Measurements from ENCODE around the gene KCNJ13. TPM values are rescaled to one million over a fixed set of nuclear protein-coding genes. Genes with fewer than 3 reads are reported as not detected.

Gene KCNJ13
- total and polyA plus RNA-seq, 12 donors = not detected

DNA sequence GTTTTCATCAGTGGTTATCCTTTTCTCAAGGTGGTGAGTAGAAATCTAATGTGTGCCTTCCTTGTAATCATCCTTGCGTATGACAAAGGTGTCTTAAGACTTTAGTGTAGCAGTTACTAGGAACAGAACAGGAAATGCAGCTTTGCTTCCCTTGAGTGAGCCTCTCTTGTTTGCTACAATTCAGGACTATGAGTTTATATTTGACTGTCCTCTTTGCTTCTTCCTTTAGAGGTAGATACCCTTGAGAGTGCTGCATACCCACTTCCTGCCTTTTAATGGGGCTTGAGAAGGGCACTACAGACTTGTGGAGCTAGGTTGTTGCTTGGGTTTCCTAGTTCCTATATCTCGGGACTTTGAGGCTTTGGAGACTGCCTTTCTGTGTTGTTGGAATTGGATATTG is 3.8 kb downstream of the KCNJ13 start:
- Histone ChIP-seq H3K9me3 (no peaks in the 10 kb centered on the region), H3K4me3 (no peak overlapping the region), H3K4me1 (peaks cover 0 to 4% (median 0%) of the 10 kb centered on the region in 9 donors), H3K36me3 (peaks cover 0 to 88% (median 12%) of the 10 kb centered on the region in 9 donors), H3K27me3 (no peaks in the 10 kb centered on the region), H3K27ac (no peak overlapping the region)
- DNase-seq = no peak
- no peak for ATAC-seq
- WGBS, 2 donors = 94 to 96% methylated on average over 2 of the region's 2 CpGs
- TF ChIP-seq, protein P1, sequence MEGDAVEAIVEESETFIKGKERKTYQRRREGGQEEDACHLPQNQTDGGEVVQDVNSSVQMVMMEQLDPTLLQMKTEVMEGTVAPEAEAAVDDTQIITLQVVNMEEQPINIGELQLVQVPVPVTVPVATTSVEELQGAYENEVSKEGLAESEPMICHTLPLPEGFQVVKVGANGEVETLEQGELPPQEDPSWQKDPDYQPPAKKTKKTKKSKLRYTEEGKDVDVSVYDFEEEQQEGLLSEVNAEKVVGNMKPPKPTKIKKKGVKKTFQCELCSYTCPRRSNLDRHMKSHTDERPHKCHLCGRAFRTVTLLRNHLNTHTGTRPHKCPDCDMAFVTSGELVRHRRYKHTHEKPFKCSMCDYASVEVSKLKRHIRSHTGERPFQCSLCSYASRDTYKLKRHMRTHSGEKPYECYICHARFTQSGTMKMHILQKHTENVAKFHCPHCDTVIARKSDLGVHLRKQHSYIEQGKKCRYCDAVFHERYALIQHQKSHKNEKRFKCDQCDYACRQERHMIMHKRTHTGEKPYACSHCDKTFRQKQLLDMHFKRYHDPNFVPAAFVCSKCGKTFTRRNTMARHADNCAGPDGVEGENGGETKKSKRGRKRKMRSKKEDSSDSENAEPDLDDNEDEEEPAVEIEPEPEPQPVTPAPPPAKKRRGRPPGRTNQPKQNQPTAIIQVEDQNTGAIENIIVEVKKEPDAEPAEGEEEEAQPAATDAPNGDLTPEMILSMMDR (IDR thresholded peaks at IDR 0.05) = no peak
- intact Hi-C loops (cut with DNase I) = no loop called here

DNA sequence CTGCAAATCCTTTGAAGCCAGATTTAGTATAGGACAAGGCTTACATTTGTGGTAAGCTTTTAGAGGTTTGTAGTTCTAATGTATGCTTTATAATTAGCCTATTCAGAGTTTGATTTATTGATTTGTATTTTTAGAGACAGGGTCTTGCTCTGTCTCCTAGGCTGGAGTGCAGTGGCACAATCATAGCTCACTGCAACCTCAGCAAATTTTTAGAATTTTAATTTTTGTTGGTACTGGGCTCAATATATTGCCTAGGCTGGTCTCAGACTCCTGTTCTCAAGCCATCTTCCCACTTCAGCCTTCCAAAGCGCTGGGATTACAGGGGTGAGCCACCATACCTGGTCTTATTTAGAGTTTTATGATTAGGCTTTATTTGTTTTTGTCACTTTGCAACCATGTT is 4.5 kb downstream of the KCNJ13 start:
- H3K9me3 ChIP-seq = no peaks in the 10 kb centered on the region
- no peak overlapping the region for H3K4me3 ChIP-seq
- intact Hi-C loops (cut with DNase I) = no loop called here
- 93 to 100% methylated on average over 1 of the region's 1 CpG for WGBS, 2 donors
- TF ChIP-seq, protein P1 (IDR thresholded peaks at IDR 0.05) = no peak
- no peaks in the 10 kb centered on the region for H3K27me3 ChIP-seq
- ATAC-seq = no peak
- H3K4me1 ChIP-seq = peaks cover 0 to 4% (median 0%) of the 10 kb centered on the region in 9 donors
- peaks cover 0 to 89% (median 12%) of the 10 kb centered on the region in 9 donors for H3K36me3 ChIP-seq
- H3K27ac ChIP-seq = no peak overlapping the region
- DNase-seq = no peak

DNA sequence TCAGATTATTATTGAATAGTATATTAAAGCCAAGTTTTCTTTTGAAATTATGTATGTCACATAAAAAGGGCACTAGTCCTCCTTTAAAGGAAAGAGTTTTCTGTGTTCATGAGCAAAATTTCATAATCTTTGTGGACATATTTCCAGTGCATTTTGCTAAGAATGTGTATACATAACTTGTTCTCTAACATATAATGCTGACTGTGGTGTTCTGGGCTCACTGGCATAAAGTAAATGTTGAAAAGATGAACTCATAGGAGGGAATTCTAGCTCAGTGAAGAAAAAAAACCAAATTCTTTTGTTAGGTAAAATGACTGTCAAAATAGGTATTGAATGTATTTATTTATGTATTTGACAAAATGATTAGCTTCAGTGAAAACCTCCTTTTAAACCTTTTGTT is 6.2 kb downstream of the KCNJ13 start:
- ATAC-seq (no peak), DNase-seq (no peak)
- TF ChIP-seq, protein P1 (IDR thresholded peaks at IDR 0.05) = no peak
- H3K27me3 ChIP-seq = no peaks in the 10 kb centered on the region
- H3K9me3 ChIP-seq = no peaks in the 10 kb centered on the region
- intact Hi-C loops (cut with DNase I) = no loop called here
- peaks cover 0 to 93% (median 12%) of the 10 kb centered on the region in 9 donors for H3K36me3 ChIP-seq
- H3K27ac ChIP-seq = no peak overlapping the region
- peaks cover 0 to 4% (median 0%) of the 10 kb centered on the region in 9 donors for H3K4me1 ChIP-seq
- no peak overlapping the region for H3K4me3 ChIP-seq

DNA sequence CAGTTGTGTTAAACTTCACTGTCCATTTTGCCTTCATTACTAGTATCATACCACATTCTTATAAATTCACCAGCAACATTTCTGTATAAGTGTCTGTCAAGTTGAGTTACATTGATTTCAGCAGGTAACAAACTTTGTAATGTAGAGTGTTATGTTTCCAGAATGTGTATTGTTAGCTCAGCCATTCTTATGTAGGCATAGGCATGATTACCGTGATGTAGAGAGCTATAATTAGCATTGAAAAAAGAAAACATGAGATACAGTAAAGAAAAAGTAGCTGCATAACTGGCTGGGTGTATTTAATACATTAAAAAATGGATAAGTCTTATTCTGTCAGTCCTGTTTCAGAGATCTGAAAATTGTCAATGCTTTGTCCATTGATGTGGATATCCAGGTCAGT is 8.5 kb downstream of the KCNJ13 start:
- intact Hi-C loops (cut with DNase I) = loop anchor here in 1 of 10 donors (10.0 kb wide), 1 partner anchor 487 kb away; the partner anchor contains the start of gene ATG16L1
- DNase-seq (no peak), ATAC-seq (no peak)
- H3K27me3 ChIP-seq = no peaks in the 10 kb centered on the region
- H3K4me1 ChIP-seq = peaks cover 0 to 4% (median 0%) of the 10 kb centered on the region in 9 donors
- TF ChIP-seq, protein P1 (IDR thresholded peaks at IDR 0.05) = no peak
- H3K9me3 ChIP-seq = no peaks in the 10 kb centered on the region
- H3K27ac ChIP-seq = no peak overlapping the region
- H3K36me3 ChIP-seq = peaks cover 0 to 96% (median 25%) of the 10 kb centered on the region in 9 donors
- no peak overlapping the region for H3K4me3 ChIP-seq
- 53 to 59% methylated on average over 1 of the region's 1 CpG for WGBS, 2 donors
